NCI-H345 treated with DMSO at 0.1 percent for 48 hours (cell line): Measurements from ENCODE around the gene GGACT.
"Not testable (repeated sequence)": the region's sequence is repeated elsewhere in the genome, so short reads cannot be mapped to it uniquely, and the experiment has no call there.

Experiments used
- DNase-seq: peaks from one replicate; lab custom pipeline; 2025; ENCODE audit not compliant: unreplicated experiment; lab: John Stamatoyannopoulos, UW

The GGACT gene

GRCh38 chr13:100588331-100589177 is at the start of gene GGACT:
GGACT (minus strand) TSS chr13:100588789; CDS start chr13:100532591, 56,198 bp downstream.
- peak; percentile 56 for DNase-seq

GRCh38 chr13:100637796-100638195 is 49.2 kb upstream of the GGACT start:
- no peak for DNase-seq

DNA sequence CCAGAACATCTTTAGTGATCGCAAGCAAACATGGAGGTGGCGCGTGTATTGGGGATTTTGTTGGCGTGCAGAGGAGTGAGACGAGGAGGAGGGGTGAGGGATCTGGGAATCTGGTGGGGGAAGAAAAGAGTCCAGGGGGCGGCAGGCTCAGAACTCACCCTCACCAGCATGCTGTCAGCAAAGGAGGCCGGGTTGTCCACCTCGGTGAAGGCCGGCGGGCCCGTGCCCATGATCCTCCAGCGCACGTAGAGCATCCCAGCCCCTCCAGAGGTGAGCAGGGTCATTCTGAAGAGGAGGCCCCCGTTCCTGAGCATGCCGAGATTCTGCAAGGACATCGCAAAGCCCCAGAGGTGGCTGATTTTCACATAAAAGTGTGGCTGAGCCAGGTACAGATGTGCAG is 48.8 kb upstream of the GGACT start:
- no peak for DNase-seq

- DNase-seq: no peak
Measured at GRCh38 chr13:100636441-100636840, 47.9 kb upstream of the GGACT start.

DNA sequence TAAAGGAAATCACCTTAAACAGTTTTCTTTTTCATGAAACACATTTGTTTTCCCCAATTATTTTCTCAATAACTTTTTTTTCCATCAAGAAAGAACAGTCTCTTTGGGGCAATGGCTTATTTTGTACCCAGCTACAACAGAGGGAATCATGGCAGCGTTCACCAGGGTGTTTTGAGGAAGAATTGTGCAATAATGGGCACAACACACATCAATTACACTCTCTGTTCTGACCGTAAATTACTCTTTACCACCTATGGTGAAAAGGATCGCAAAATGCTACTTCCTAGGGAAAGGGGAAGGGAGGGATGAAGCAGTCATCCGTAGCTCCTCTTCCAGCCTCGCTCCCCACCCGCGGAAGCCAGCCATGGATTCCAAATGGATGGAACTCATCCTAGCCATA is 47.4 kb upstream of the GGACT start:
- no peak for DNase-seq

- DNase-seq: no peak
Measured at GRCh38 chr13:100634696-100635095, 46.1 kb upstream of the GGACT start.

- DNase-seq: no peak
Measured at GRCh38 chr13:100633461-100633860, 44.9 kb upstream of the GGACT start.

DNA sequence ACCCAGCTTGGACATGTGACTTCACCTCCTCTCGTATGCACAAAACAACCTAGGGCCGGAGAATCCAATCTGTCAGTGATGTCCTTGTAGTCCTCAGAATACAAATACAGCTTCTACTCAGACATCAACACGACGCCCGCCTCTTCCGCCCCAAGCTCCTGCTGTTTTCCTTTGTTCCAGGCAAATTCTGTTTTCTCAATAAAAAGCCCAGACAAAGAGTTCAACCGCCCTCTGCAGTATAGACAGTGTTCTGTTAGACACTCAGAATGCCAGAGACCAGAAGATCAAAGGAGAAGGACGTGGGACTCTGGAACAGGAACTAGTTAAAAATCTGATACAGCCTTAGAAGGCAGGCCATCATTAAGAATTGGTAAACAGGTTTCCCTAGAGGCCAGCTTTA is 42.0 kb upstream of the GGACT start:
- DNase-seq: peak; percentile 91

DNA sequence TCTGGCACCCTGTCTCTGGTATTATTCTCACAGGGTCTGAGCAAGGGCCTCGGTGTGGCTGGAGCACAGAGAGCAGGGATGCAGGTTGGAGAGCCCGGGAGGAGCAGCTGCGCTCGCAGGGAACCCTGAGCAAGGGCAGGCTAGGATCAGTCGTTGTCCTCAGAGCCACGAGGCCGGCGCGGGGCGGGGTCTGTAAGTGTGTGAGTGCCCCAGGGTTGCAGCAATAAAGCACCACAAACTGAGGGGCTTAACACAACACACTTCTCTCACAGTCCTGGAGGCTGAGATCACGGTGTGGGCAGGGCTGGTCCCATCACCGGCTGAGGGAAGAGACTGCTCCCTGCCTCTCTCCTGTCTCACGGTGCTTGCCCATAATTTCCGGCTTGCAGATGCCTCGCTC is 38.5 kb upstream of the GGACT start:
- DNase-seq: no peak

- DNase-seq: no peak
Measured at GRCh38 chr13:100625447-100625846, 36.9 kb upstream of the GGACT start.

GRCh38 chr13:100620792-100621191 is 32.2 kb upstream of the GGACT start:
- no peak for DNase-seq

- DNase-seq: no peak
Measured at GRCh38 chr13:100619940-100620339, 31.4 kb upstream of the GGACT start.

- not testable (repeated sequence) for DNase-seq
Measured at GRCh38 chr13:100618897-100619296, 30.3 kb upstream of the GGACT start.

DNA sequence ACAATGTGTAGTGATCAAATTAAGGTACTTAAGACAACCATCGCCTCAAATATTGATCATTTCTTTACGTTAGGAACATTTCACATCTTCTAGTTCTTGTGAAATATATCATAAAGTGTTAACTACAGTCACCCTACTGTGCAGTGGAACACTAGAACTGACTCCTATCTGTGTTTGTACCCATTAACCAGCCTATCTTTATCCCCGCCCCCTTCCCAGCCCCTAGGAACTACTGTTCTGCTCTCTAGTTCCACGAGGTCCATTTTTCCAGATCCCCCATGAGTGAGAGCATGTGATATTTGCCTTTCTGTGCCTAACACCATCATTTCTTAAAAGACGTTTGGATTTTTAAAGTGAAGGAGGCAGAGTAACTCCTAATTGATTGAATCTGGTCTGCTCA is 24.4 kb upstream of the GGACT start:
- DNase-seq: no peak

- DNase-seq: no peak
Measured at GRCh38 chr13:100611678-100612492, 23.3 kb upstream of the GGACT start.

DNA sequence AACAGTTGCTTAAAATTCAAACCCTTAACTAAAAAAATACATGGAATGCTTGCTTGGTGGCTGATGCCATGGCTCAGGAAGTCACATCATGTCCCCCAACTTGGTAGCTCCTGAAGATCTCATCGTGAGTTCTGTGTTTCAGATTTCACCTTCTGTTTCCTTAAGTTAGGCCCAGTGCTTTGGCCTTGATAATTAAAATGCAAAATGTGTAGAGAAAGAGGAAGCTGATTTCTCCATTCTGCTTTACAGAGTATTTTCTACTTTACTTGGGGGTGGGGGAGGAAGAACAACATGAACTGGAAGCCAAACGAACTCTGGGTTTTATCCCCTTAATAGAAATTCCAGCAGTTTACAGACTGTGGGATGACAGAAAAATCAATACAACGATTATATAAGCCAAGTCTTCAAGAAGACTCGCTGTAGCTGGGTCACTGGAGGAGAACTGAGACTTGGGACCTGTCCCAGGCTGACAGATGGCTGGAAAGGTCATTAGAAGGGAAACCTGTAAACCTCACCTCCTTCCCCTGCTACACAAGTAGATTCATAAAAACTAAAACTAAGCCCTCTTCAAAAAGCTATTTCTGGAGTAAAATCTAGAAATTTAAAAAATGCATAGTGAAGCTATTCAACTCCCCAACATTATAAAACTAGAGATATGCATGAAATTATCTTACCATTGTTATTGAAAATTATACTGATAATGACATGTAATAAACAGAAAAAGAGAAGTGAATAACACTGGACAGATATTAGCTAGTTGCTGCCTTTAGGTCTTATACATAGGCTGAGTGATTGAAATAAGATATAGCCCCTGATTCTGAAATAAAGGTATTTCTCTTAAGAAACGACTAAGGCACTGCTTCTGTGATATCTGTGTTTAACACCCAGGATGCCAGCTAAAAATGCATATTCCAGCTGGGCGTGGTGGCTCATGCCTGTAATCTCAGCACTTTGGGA is 22.1 kb upstream of the GGACT start:
- DNase-seq: no peak

DNA sequence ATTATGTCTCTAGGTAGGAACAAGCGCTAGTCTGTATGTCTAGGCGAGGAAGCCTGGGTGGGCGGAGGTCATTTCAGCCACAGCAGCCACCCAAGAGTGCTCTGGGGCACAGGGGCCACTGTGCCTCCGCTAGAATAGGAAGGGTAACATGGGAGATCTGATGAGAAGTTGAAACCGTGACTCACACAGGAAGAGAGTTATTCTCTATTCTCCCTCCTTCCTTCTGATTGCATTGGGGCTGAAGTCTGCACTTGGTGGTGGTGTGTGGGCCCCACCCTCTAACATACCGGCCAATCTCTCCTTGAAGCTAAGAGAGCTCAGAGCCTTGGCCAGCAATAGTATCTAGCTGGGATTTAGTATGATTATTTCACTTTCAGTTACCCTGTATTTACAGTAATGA is 20.3 kb upstream of the GGACT start:
- DNase-seq: no peak

DNA sequence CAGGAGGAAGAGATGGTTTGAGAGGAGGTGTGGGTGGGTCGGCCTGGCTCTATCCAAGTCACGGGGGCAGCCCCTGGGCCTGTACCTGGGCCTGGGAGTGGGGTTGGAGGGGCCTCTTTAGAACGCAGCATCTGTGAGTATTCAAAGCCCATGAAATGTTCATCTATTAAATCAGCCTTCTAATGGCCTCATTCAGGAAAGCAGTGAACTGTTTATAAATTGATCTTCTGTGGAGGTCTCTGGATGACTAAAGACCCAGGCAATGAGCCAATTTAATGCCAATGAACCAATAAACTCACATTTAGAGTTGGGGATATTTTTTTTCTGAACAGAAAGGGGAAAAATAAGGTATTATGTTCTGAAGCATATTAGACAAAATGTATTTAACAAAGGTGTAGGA is 19.9 kb upstream of the GGACT start:
- no peak for DNase-seq

GRCh38 chr13:100604918-100605710 is 16.5 kb upstream of the GGACT start:
- DNase-seq: no peak

- no peak for DNase-seq
Measured at GRCh38 chr13:100602493-100603111, 14.0 kb upstream of the GGACT start.
